ENCODE results near the gene FAHD2A. TPM values are rescaled to one million over a fixed set of nuclear protein-coding genes. Genes with fewer than 3 reads are reported as not detected.

Gene FAHD2A
- total and polyA plus RNA-seq, 4 donors = 13.3 to 39.7 (median 35.1) TPM

Small RNAs within 50 kb of the gene (small RNA-seq; reads per million reads assigned to genes)
- not detected for gene AC133104.2 (ENCODE audit: low replicate concordance)

Other genes starting within 250 kb of the FAHD2A start
- 10 to 100 TPM; 23.4 to 31.3 TPM for gene ZNF514, start 242.9 kb upstream of the FAHD2A start, total RNA-seq
- 10 to 100 TPM; 25.2 to 26.0 TPM for gene ZNF514, start 242.9 kb upstream of the FAHD2A start, polyA plus RNA-seq (ENCODE audit: insufficient read length in 2 of 2)
- gene ZNF2, start 236.9 kb upstream of the FAHD2A start, total RNA-seq = 10 to 100 TPM in 1 of 2 donors, 1 to 10 TPM in 1; 6.7 to 11.8 TPM
- gene ZNF2, start 236.9 kb upstream of the FAHD2A start, polyA plus RNA-seq (ENCODE audit: insufficient read length in 2 of 2) = 1 to 10 TPM; 6.0 to 7.5 TPM
- gene ZNF892, start 195.2 kb upstream of the FAHD2A start, total RNA-seq = 10 to 100 TPM; 13.2 to 16.2 TPM
- 1 to 10 TPM; 4.5 to 5.4 TPM for gene ZNF892, start 195.2 kb upstream of the FAHD2A start, polyA plus RNA-seq (ENCODE audit: insufficient read length in 2 of 2)
- 1 to 10 TPM in 1 of 2 donors, under 1 TPM in 1; 0.99 to 1.8 TPM for gene PROM2, start 128.3 kb upstream of the FAHD2A start, total RNA-seq
- gene PROM2, start 128.3 kb upstream of the FAHD2A start, polyA plus RNA-seq (ENCODE audit: insufficient read length in 2 of 2) = 1 to 10 TPM; 2.4 to 5.9 TPM
- 10 to 100 TPM; 10.6 to 11.2 TPM for gene KCNIP3, start 105.4 kb upstream of the FAHD2A start, total RNA-seq
- 10 to 100 TPM; 23.0 to 25.4 TPM for gene KCNIP3, start 105.4 kb upstream of the FAHD2A start, polyA plus RNA-seq (ENCODE audit: insufficient read length in 2 of 2)
- gene TRIM43B, start 82.0 kb downstream of the FAHD2A start, total RNA-seq = not detected
- not detected for gene TRIM43B, start 82.0 kb downstream of the FAHD2A start, polyA plus RNA-seq (ENCODE audit: insufficient read length in 2 of 2)
- under 1 TPM in 1 of 2 donors, not detected in 1; 0.59 TPM for gene TRIM43, start 189.3 kb downstream of the FAHD2A start, total RNA-seq
- not detected for gene TRIM43, start 189.3 kb downstream of the FAHD2A start, polyA plus RNA-seq (ENCODE audit: insufficient read length in 2 of 2)